Pancreas (tissue), 10 donors: ENCODE results near the gene SMURF1. TPM values are rescaled to one million over a fixed set of nuclear protein-coding genes. Genes with fewer than 3 reads are reported as not detected.
"Not testable (repeated sequence)": the region's sequence is repeated elsewhere in the genome, so short reads cannot be mapped to it uniquely, and the experiment has no call there.

Experiments
- ATAC-seq, 4 donors: fragments of 200-7000 bp; cut with Tn5 transposase; one replicate each; pipeline versions ENCODE4 v1.8.0 to v1.9.1; 2020; ENCODE audit warnings: mild to moderate bottlenecking in 4 of 4, moderate library complexity in 4 of 4
- DNase-seq, 6 donors: peaks; one replicate each; pipeline ENCODE4 v3.0.0-alpha.2; 2020
- FAIRE-seq: peaks from 2 replicates; lab custom pipeline; 2012; peaks lifted over from hg19 to GRCh38; lab: Jason Lieb, UNC
- H3K27ac ChIP-seq, 4 donors: fragments of 200-600 bp; sonication (generic); 1 replicate in 3 of 4; 2 replicates in 1 of 4; pipeline versions ENCODE4 v1.5.0 to v1.8.0; 2020
- H3K27me3 ChIP-seq, 4 donors: fragments of 200-600 bp; one replicate each; pipeline ENCODE4 v1.8.0; 2021
- H3K36me3 ChIP-seq, 3 donors: fragments of 200-600 bp; sonication (generic) in 1 of 3; one replicate each; pipeline versions ENCODE4 v1.5.0 to v1.8.0; 2020 to 2021
- H3K4me1 ChIP-seq, 3 donors: fragments of 200-600 bp; one replicate each; pipeline ENCODE4 v1.8.0; 2021
- H3K4me3 ChIP-seq, 4 donors: fragments of 200-600 bp; sonication (generic) in 2 of 4; one replicate each; pipeline versions ENCODE4 v1.5.0 to v1.8.0; 2020 to 2021
- H3K9me3 ChIP-seq, 4 donors: fragments of 200-600 bp; one replicate each; pipeline ENCODE4 v1.8.0; 2021
- WGBS, 2 donors: extraction: QIAGEN DNeasy Blood & Tissue Kit; methylation state at CpG; one replicate each; pipeline ENCODE4 v1.1.7; 2013; 5-methylcytosine and 5-hydroxymethylcytosine counted together
- intact Hi-C, 3 donors: fragments of 100-400 bp; cut with DNase I; formaldehyde crosslinking; loops; one replicate each; pipeline versions ENCODE4 v1.11.1 to v1.14.2; 2022
- polyA plus RNA-seq, 2 donors: library from polyadenylated mRNA; stranded (reverse); fragments of 200-250 nt; gene quantifications; one replicate each; pipeline ENCODE4 v1.2.3, GENCODE V29; 2013
- total RNA-seq, 6 donors: library from RNA; stranded (reverse); fragmentation: NEBNext Ultra II Directional in 4 of 6; extraction: Animal tissue kit (Norgen Biotek cat#: 25700) in 4 of 6; gene quantifications; one replicate each; pipeline versions ENCODE4 v1.2.1 to v1.2.4, GENCODE V29; 2021 to 2023
- TF ChIP-seq, protein P1 (sequence below), 4 donors: fragments of 200-600 bp; sonication (generic) in 3 of 4; IDR thresholded peaks; one replicate each; pipeline versions ENCODE4 v1.5.0 to v1.8.0; 2021; ENCODE audit warnings: antibody characterized with exemption in 4 of 4
- donor health status: healthy with polysubstance abuse.
- donor health status: DM: no; HTN: no; CAD: no; lungs with moderate emphysema.
- donor health status: DM: no; HTN: no; CAD: no.
- donor health status: control.
- donor health status: control.
- donor health status: Bipolar disorder and iron deficiency.
- donor health status: DM: yes; HTN: yes; CAD: no.
- donor health status: DM: no; HTN: no; CAD: no.
- donor health status: DM: no; HTN: no; CAD: no.
- donor health status: DM: yes; HTN: yes; CAD: no.

The SMURF1 gene
- total and polyA plus RNA-seq, 8 donors: 7.6 to 22.7 (median 14.1) TPM

DNA sequence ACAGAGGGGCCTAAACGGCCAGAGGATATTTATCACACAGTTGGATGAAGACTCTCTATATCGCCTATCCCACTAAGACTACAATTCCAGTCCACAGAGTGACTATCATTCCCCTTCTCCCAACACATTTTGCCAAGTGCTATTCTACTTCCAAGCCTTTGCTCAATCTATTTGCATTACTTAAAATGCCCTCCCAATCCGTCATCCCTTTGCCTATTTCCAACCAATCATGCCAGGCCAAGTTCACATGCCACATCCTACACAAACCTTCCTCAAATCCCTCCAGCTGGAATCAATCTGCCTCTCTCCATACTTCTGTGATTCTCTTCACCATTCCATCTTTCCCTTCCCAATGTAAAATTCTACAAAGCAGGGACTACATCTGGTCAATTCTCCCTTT is 38.2 kb downstream of the SMURF1 start:
- Histone ChIP-seq H3K36me3 (no peaks in the 10 kb centered on the region), H3K27ac (peak overlapping the region in 3 of 4 donors; percentile 4 to 70 (median 66)), H3K4me1 (peaks cover 38 to 45% (median 44%) of the 10 kb centered on the region in 3 donors), H3K4me3 (no peak overlapping the region), H3K27me3 (no peaks in the 10 kb centered on the region), H3K9me3 (no peaks in the 10 kb centered on the region)
- ATAC-seq (peak in 1 of 4 donors; percentile 15), FAIRE-seq (no peak), DNase-seq (no peak)
- intact Hi-C loops: no loop called here
- TF ChIP-seq, protein P1, sequence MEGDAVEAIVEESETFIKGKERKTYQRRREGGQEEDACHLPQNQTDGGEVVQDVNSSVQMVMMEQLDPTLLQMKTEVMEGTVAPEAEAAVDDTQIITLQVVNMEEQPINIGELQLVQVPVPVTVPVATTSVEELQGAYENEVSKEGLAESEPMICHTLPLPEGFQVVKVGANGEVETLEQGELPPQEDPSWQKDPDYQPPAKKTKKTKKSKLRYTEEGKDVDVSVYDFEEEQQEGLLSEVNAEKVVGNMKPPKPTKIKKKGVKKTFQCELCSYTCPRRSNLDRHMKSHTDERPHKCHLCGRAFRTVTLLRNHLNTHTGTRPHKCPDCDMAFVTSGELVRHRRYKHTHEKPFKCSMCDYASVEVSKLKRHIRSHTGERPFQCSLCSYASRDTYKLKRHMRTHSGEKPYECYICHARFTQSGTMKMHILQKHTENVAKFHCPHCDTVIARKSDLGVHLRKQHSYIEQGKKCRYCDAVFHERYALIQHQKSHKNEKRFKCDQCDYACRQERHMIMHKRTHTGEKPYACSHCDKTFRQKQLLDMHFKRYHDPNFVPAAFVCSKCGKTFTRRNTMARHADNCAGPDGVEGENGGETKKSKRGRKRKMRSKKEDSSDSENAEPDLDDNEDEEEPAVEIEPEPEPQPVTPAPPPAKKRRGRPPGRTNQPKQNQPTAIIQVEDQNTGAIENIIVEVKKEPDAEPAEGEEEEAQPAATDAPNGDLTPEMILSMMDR (IDR thresholded peaks at IDR 0.05): no peak
- WGBS, 2 donors: 58 to 61% methylated on average over 3 of the region's 3 CpGs

DNA sequence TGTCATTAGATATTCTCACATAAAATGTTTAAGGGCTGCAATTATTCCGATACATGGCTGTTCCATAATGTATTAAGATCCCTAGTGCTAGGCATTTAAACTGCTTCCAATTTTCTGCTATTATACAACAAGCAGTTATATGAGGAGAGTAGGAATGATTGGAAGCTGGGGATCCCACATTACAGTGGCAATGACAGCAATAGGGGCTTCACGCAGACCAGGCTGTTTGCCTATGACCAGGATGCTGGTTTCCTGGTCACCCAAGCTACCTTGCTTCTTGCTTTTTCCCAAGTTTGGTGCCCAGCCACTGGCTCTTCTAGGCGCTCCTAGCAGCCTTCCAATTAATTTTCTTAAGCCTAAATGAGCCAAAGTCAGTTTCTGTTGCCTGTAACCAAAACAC is 39.3 kb downstream of the SMURF1 start:
- Histone ChIP-seq H3K27ac (no peak overlapping the region), H3K36me3 (no peaks in the 10 kb centered on the region), H3K4me1 (peaks cover 35 to 42% (median 39%) of the 10 kb centered on the region in 3 donors), H3K27me3 (no peaks in the 10 kb centered on the region), H3K9me3 (no peaks in the 10 kb centered on the region), H3K4me3 (no peak overlapping the region)
- WGBS, 2 donors: 95 to 98% methylated on average over 3 of the region's 3 CpGs
- TF ChIP-seq, protein P1 (IDR thresholded peaks at IDR 0.05): no peak
- no peak for DNase-seq
- FAIRE-seq: no peak
- ATAC-seq: no peak
- intact Hi-C loops: no loop called here

DNA sequence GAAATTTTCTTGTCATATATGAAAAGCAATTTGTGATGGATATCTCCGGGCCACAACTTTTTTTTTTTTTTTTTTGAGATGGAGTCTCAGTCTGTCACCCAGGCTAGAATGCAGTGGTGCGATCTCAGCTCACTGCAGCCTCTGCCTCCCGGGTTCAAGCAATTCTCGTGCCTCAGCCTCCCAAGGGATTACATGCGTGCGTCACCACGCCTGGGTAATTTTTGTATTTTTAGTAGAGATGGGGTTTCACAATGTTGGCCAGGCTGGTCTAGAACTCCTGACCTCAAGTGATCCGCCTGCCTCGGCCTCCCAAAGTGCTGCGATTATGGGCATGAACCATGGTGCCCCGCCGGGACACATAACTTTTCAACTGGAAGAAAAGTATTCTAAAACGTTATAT is 40.1 kb downstream of the SMURF1 start:
- intact Hi-C loops, FAIRE-seq: not testable (repeated sequence)
- 94 to 96% methylated on average over 13 of the region's 13 CpGs for WGBS, 2 donors

DNA sequence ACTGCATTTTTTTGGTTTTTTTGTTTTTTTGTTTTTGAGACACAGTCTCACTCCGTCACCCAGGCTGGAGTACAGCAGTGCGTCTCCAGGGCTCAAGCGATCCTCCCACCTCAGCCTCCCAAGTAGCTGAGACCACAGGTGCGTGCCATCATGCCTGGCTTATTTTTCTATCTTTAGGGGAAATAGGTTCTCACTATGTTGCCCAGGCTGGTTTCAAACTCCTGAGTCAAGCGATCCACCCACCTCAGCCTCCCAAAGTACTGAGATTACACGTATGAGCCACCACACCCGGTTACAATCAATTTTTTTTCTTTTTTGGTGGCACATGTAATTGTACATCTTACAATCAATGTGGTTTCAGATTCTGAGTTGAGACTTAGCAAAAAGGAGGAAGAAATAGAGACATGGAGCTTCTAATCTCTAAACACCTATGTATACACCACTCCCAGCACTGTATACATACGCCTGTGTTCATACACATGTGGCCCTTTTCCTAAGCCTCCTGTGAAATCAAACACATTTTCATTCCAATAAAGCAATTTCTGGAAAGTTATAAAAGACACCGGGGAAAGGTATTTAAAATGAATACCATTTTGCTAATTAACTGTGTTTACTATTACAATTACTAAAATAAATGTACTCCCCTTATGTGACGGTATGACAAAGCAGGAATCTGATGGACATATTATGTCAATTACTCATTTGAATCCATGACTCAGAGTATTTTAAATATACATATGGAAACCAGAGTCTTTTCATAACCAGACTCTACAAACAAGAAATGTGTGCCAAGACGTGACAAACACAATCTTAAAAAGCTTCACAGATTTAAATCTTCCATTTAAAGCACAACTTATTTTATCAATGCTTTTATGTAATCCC is 40.9 kb downstream of the SMURF1 start:
- WGBS, 2 donors: 87 to 89% methylated on average over 11 of the region's 11 CpGs
- ATAC-seq (no peak), FAIRE-seq (no peak), DNase-seq (no peak)
- TF ChIP-seq, protein P1 (IDR thresholded peaks at IDR 0.05): no peak
- H3K36me3 ChIP-seq: no peaks in the 10 kb centered on the region
- peaks cover 37 to 51% (median 39%) of the 10 kb centered on the region in 3 donors for H3K4me1 ChIP-seq
- intact Hi-C loops: no loop called here
- no peaks in the 10 kb centered on the region for H3K27me3 ChIP-seq
- no peak overlapping the region for H3K4me3 ChIP-seq
- no peak overlapping the region for H3K27ac ChIP-seq
- no peaks in the 10 kb centered on the region for H3K9me3 ChIP-seq

More for the DNA sequence above, 40.1 kb downstream of the SMURF1 start:
- peaks cover 32 to 43% (median 35%) of the 10 kb centered on the region in 3 donors for H3K4me1 ChIP-seq
- not testable (repeated sequence) for H3K9me3 ChIP-seq, ATAC-seq, H3K36me3 ChIP-seq, H3K27ac ChIP-seq, H3K4me3 ChIP-seq, DNase-seq, H3K27me3 ChIP-seq

DNA sequence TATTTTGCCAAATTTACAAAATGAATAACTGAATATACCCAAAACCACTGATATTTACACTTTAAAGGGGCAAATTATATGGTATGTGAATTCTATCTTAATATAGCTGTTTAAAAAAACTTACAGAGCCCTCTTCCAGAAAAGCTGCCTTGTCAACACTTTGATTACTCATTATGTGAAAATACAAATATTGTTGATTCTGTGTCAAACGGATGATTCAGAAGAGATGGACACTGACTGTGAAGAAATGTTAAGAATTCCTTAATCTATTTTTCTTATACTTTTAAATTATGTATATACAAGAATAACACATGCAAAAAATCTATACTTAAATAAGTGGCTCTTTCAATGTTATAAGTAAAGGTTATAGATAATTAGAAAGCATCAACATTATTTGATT is 41.5 kb downstream of the SMURF1 start:
- 43 to 53% methylated on average over 1 of the region's 1 CpG for WGBS, 2 donors
- Histone ChIP-seq H3K4me3 (no peak overlapping the region), H3K9me3 (no peaks in the 10 kb centered on the region), H3K27ac (no peak overlapping the region), H3K27me3 (no peaks in the 10 kb centered on the region), H3K4me1 (peaks cover 38 to 56% (median 43%) of the 10 kb centered on the region in 3 donors), H3K36me3 (no peaks in the 10 kb centered on the region)
- FAIRE-seq: no peak
- ATAC-seq: no peak
- intact Hi-C loops: no loop called here
- no peak for DNase-seq
- TF ChIP-seq, protein P1 (IDR thresholded peaks at IDR 0.05): no peak

DNA sequence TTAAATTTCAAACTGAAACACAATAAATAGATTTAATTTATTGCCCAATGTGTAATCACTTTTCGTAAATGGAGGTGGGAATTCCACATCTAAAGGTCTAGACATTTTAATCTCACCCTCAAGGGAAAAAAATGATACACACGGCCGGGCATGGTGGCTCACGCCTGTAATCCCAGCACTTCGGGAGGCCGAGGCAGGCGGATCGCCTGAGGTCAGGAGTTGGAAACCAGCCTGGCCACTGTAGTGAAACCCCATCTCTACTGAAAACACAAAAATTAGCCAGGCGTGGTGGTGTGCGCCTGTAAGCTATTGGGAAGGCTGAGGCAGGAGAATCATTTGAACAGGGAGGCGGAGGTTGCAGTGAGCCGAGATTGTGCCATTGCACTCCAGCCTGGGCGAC is 42.4 kb downstream of the SMURF1 start:
- H3K27me3 ChIP-seq, H3K27ac ChIP-seq, intact Hi-C loops, H3K4me3 ChIP-seq, H3K9me3 ChIP-seq, DNase-seq, ATAC-seq, H3K36me3 ChIP-seq, FAIRE-seq: not testable (repeated sequence)
- H3K4me1 ChIP-seq: peaks cover 38 to 57% (median 41%) of the 10 kb centered on the region in 3 donors
- 91 to 94% methylated on average over 13 of the region's 13 CpGs for WGBS, 2 donors
